NCI-H1930 (cell line): ENCODE data around the gene NKD1.

ENCODE experiments used
- DNase-seq, 2 experiments: peaks; one replicate each; lab custom pipeline; 2025; lab: John Stamatoyannopoulos, UW

NKD1 gene

GRCh38 chr16:50631249-50631984 is 83.2 kb downstream of the NKD1 start:
- DNase-seq: no peak

- DNase-seq: no peak
Observed at GRCh38 chr16:50631985-50632576, 83.9 kb downstream of the NKD1 start.

DNA sequence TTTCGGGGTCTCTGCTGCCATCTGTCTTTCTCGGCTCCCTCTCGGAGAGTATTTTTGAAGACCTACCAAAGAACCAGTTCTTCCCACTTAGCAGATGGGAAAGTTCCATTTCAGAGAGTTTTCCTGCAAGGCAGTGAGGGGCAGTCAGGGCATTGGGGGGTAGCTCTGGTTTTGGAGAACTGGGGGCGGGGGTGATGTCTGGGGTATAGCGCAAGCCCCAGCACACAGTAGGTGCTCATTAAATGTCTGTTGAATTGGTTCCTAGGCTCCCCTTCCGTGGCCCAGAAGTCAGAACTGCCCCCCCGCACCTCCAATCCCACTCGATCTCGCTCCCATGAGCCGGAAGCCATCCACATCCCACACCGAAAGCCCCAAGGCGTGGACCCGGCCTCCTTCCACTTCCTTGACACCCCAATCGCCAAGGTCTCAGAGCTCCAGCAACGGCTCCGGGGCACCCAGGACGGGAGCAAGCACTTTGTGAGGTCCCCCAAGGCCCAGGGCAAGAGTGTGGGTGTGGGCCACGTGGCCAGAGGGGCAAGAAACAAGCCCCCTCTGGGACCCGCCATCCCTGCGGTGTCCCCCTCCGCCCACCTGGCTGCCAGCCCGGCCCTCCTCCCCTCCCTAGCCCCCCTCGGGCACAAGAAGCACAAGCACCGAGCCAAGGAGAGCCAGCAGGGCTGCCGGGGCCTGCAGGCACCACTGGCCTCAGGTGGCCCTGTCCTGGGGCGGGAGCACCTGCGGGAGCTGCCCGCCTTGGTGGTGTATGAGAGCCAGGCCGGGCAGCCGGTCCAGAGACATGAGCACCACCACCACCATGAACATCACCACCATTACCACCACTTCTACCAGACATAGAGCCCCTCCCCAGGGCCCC is 85.0 kb downstream of the NKD1 start:
- no peak for DNase-seq

DNA sequence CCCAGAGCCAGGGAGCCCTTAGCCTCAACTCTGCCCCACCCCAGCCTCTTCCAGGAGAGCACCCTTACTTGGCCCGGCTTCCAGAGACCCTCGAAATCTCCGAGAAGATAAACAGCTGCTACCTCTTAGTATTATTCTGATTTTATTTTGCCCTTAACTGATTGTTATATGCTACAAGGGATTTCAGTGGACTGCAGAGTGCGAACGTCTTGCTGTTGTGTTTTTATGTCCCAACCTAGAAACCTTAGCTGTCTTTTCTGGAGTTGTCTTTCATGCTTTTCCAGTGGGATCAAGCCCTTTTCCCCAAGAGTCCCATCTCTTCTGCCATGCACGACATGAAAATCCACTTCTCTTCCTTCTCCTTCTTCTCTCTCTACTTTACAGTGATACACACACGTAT is 85.9 kb downstream of the NKD1 start:
- DNase-seq: no peak

DNA sequence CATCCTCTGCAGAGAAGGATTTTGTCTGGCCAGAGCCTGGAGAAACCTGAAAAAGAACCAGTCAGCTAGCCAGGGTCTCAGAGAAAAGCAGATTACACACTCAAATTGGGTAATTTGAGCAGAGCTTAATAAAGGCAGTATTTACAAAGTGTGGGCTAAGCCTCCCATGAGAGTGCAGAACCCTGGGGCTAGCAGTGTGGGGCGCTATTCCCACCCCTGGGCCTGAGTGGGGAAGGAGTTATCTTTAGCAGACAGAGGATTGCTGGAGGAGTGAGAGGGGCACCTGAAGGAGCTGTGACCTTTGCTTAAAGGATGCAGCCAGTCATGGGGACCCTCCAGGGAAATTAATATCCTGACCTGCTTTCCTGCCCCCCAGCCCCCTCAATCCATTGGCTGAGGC is 86.8 kb downstream of the NKD1 start:
- no peak for DNase-seq

- no peak for DNase-seq
Observed at GRCh38 chr16:50635505-50636392, 87.6 kb downstream of the NKD1 start.

DNA sequence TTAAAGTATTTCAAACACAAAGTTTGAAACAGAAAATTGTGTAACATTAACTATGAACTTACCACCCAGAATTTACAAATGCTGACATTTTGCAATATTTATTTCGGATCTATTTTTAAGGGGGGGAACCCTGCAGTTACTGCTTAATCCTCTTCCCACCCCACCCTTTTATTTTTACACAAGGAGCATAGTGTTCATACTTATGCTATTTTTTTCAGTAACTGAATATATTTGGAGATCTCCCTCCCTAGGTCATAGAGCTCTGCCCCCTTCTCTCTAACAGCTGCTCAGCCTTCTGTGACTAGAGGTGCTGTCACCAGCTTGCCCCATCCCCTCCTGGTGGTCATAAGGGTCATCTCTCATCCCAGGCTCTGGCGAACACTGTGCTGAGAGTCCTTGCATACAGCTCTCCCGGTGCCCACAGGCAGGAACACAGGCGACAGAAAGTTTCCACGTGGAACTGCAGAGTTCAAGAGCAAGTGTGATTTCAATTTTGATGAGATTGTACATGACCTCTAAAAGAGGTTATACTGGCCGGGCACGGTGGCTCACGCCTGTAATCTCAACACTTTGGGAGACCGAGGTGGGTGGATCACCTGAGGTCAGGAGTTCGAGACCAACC is 88.7 kb downstream of the NKD1 start:
- no peak for DNase-seq

DNA sequence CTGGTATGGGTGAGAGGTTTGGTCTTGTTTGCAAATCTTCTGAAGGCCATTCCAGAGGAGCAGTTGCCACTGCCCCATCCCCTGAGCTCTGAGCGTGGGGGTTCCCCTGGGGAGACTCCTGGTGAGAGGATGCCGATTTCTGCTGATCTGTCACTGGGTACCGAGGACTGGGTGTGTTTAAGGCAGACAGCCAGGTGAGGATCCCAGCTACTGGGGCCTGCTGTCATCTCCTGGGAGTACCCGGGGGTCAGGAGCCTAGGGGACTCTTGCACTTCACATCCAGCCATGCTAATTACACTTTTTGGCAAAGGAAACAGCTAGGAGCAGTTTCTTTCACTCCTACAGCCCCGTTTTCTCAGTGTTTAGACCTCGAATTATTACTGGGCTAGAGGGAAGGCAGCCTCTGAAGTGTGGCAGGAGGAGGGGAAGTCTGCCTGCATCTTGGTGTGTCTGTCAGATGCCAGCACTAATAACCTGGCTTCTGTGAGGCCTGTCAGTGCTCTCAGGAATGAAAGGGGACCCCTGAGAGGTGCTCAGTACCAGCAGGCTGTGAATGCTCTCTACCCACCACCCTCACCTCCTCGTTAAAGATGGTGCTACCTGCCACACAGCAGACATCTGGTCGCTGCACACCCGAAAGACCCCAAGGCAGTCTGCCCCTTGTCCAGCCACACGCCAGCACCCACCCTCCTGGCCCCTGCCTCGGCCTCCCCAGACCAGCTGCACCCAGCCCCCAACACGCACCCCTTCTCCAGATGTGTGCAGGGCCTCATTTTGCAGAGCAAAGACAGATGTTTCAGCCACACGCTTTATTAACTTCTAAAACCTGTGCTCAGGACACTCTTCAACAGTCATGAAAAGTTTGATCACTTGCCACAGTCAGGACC is 89.8 kb downstream of the NKD1 start:
- DNase-seq: no peak

DNA sequence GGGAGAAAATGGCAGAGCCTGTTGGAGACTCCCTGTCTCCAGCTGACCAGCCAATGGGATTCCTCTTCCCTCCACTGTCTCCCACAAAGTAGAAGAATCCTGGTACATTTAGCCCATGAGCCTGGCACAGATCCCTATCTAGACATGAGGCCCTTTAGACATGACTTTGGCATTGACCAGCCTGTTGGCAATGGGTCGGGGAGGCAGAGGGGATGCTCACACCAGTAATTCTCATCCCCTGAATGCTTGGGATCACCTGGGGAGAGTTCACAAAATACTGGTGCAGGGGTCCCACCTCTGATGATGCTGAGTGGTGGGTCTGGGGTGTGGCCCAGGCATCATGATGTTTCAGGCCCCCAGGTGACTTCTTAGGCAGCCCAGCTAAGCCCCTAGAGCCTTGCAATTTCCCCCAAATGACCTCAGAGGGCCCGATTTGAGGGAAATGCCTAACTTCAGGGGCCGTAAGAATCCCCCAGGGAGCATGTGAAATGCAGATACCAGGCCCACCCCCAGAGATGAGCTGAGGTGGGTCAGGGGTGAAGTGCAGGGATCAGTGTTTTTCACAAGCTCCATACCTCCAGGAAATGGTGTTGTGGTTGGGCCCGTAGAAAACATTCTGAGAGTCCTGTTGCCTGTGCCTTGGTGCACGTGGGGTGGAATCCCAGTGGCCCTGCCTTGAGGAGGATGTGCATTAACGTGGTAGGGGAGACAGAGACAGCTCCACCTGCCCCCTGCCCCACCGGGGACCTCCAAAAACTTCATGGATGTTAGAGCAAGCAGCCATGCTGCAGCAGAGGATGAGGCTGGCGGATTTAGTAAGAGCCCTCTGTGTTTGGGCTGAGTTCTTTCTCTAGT is 90.8 kb downstream of the NKD1 start:
- DNase-seq: no peak

- no peak for DNase-seq
Observed at GRCh38 chr16:50640391-50640790, 92.2 kb downstream of the NKD1 start.

DNA sequence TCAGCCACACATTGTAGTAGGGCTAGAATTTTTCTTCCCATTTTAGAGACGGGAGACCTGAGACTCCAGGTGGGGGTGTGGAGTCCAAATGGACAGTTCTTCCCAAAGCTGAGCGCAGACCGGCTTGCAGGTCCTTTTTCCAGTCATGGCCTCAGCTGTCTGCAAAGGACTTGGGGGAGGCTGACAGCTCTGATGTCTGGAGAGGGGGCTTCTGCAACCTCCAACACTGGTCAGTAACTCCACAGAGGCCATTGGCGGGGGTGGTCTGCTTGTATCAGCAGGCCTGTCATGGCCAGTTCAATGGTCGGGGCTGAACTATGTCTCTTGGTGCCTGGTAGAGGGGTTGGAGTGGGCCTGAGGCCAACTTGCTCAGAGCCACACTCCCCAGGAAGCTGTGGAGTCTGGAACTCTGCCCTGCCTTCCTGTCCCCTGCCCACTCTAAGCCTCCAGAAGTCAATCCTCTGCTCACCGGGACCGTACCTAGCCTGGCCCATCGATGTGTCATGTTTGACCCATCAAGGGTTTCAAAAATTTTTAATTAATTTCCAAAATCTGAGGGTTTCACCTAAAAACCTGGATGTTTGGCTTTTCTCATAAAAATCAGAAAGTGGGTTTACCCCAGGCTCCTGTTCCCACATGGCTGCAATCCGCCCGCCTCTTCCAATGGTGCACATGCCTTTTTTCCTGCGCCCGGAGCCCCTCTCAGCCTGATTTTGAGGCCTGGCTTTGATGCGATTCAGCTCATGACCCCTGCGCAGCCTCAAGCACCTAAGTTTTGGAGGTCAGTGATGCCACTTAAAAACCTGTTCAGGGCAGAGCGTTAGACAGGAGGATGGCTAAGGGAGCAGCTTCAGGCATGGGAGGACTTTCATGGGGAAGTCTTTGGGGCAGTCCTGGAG is 93.0 kb downstream of the NKD1 start:
- DNase-seq: no peak

DNA sequence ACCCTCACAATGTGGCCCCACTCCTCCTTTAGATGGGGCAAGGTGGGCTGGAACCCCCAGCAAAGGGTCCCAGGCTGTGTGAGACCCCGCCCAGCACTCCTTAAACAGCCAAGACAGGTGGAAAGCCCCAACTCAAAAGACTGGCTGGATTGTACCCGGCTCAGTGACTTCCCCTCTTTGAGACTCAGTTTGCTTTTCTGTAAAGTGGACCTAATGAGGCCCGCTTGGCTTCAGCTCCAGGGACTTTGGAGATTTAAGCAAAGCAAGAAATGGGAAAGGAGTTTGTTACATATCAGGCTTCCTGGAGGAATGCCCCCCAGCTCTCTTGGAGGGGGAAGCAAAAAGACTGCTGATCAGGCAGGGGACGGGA is 93.6 kb downstream of the NKD1 start:
- no peak for DNase-seq

- DNase-seq: no peak
Observed at GRCh38 chr16:50642349-50642748, 94.2 kb downstream of the NKD1 start.

GRCh38 chr16:50643192-50643591 is 95.0 kb downstream of the NKD1 start:
- DNase-seq: no peak

DNA sequence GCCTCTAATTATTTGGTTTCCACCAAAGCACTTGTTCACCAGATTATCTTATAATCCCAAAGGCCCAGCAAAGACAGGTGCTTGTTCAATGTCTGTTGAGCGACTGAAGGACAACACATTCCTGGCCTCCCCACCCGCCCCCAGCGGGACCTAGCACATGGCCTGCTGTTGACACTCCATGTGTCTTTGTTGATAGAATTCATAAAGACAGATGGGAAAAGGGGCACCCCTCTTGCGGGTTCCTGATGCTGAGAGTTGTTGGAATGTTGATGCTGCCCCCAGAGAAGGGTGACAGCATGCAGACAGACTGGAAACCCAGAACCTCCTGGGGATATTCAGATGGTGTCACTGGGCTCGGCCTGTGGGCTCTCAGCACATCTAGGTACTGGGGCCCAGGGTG is 96.0 kb downstream of the NKD1 start:
- DNase-seq: no peak

- DNase-seq: no peak
Observed at GRCh38 chr16:50644729-50645128, 96.5 kb downstream of the NKD1 start.

DNA sequence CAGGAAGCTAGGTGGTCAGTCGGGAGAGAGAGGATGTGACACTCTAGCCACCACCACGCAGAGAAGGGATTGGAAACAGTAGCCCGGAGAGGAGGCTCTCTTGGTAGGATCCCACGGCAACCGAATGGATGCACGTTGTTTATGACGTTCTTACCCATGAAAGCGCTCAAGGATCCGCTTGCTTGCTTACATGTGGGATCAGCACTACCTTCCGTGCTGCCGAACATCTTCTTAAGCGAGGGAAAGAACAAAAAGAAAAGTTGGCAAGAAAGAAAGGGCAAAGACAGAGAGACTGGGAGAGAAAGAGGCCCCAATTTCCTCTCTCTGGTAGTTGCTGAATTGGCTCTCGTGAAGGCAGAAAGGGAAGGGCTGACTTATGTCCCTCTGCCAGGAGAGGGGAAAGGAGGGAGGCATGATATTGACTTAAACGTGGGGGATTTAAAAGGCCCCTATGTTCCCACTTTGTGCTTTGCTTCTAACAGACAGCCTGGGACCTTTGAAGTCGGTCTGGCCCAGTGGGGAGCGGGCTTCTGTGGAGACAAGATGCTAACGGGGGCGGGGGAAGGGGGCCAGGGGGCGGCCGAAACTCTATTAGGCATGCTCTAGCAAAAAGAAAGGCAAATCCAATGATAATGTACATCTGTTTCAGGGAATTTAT is 97.5 kb downstream of the NKD1 start:
- no peak for DNase-seq

GRCh38 chr16:50646345-50646744 is 98.1 kb downstream of the NKD1 start:
- DNase-seq: no peak
